MCF 10A (cell line): ENCODE data around the gene RAB1B. TPM values are rescaled to one million over a fixed set of nuclear protein-coding genes. Genes with fewer than 3 reads are reported as not detected.

Experiments
- BruUV-seq: library from RNA; stranded (reverse); fragments of 400-500 nt; replicated peaks from 2 replicates; lab custom pipeline; 2021; lab: Mats Ljungman, UMichigan
- CTCF ChIA-PET: fragments of 300-600 bp; sonication (Branson Sonifier 250); formaldehyde crosslinking; extraction: SDS; loops from one replicate; lab custom pipeline; 2021; ENCODE audit warnings: antibody characterized with exemption, inconsistent platforms; lab: Yijun Ruan, JAX
- POLR2A ChIA-PET: fragments of 300-600, 350-650 bp; sonication (Branson Sonifier 250); formaldehyde crosslinking; extraction: SDS; loops from one replicate; lab custom pipeline; 2020; ENCODE audit warnings: antibody characterized with exemption, inconsistent platforms; lab: Yijun Ruan, JAX
- DNase-seq: peaks from one replicate; pipeline ENCODE4 v3.0.0-alpha.2; 2018; ENCODE audit not compliant: unreplicated experiment
- H3K27ac Mint-ChIP-seq: one replicate; pipeline ENCODE4 v1.8.0; 2022; ENCODE audit warnings: mild to moderate bottlenecking, low read depth, mixed read lengths; ENCODE audit not compliant: unreplicated experiment
- H3K27me3 Mint-ChIP-seq: one replicate; pipeline ENCODE4 v1.8.0; 2022; ENCODE audit warnings: mixed read lengths; ENCODE audit not compliant: insufficient read depth, unreplicated experiment
- H3K36me3 Mint-ChIP-seq: one replicate; pipeline ENCODE4 v1.8.0; 2022; ENCODE audit warnings: mild to moderate bottlenecking, moderate library complexity, mixed read lengths; ENCODE audit not compliant: insufficient read depth, unreplicated experiment
- H3K4me1 Mint-ChIP-seq: one replicate; pipeline ENCODE4 v1.8.0; 2022; ENCODE audit warnings: mixed read lengths; ENCODE audit not compliant: insufficient read depth, unreplicated experiment
- H3K4me3 Mint-ChIP-seq: one replicate; pipeline ENCODE4 v1.8.0; 2022; ENCODE audit warnings: mild to moderate bottlenecking, moderate library complexity, mixed read lengths; ENCODE audit not compliant: unreplicated experiment
- H3K9me3 Mint-ChIP-seq: one replicate; pipeline ENCODE4 v1.8.0; 2022; ENCODE audit warnings: mixed read lengths; ENCODE audit not compliant: unreplicated experiment
- intact Hi-C: fragments of 100-400 bp; cut with micrococcal nuclease; formaldehyde crosslinking; loops from 2 replicates; pipeline ENCODE4 v1.14.1; 2022
- total RNA-seq: library from RNA; stranded (reverse); gene quantifications from 2 replicates; pipeline ENCODE4 v1.2.3, GENCODE V29; 2022
- TF ChIP-seq, protein P1 (sequence below): fragments of 200-600 bp; IDR thresholded peaks from one replicate; pipeline ENCODE4 v1.8.0; 2022; ENCODE audit warnings: antibody characterized with exemption, mild to moderate bottlenecking; ENCODE audit not compliant: unreplicated experiment

Gene RAB1B
- total RNA-seq, 1 experiment from 2014 or later = 87.0 TPM

GRCh38 chr11:66325263-66325671 is 56.8 kb downstream of the RAB1B start:
- Mint-ChIP-seq H3K9me3 (no peaks in the 10 kb centered on the region), H3K36me3 (no peaks in the 10 kb centered on the region), H3K27ac (no peak overlapping the region), H3K4me1 (peaks cover 51% of the 10 kb centered on the region), H3K4me3 (no peak overlapping the region), H3K27me3 (no peaks in the 10 kb centered on the region)
- POLR2A ChIA-PET = interaction anchor here (1.1 to 1.2 kb wide), 2 partner anchors 14 to 20 kb away, joined by 4 to 5 read pairs; partner anchors contain the start of gene BRMS1
- no peak for DNase-seq
- intact Hi-C loops = no loop called here
- TF ChIP-seq, protein P1, sequence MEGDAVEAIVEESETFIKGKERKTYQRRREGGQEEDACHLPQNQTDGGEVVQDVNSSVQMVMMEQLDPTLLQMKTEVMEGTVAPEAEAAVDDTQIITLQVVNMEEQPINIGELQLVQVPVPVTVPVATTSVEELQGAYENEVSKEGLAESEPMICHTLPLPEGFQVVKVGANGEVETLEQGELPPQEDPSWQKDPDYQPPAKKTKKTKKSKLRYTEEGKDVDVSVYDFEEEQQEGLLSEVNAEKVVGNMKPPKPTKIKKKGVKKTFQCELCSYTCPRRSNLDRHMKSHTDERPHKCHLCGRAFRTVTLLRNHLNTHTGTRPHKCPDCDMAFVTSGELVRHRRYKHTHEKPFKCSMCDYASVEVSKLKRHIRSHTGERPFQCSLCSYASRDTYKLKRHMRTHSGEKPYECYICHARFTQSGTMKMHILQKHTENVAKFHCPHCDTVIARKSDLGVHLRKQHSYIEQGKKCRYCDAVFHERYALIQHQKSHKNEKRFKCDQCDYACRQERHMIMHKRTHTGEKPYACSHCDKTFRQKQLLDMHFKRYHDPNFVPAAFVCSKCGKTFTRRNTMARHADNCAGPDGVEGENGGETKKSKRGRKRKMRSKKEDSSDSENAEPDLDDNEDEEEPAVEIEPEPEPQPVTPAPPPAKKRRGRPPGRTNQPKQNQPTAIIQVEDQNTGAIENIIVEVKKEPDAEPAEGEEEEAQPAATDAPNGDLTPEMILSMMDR = no peak
- no TSS peak for BruUV-seq
- CTCF ChIA-PET = interaction anchor here (1.3 kb wide), 1 partner anchor 14 kb away, joined by 6 read pairs; no protein-coding TSS in a partner anchor

- CTCF ChIA-PET = interaction anchor here (0.7 to 1.0 kb wide), 4 partner anchors 14 to 369 kb away, joined by 3 to 6 read pairs (median 4); no protein-coding TSS in a partner anchor
- intact Hi-C loops = no loop called here
- H3K27ac Mint-ChIP-seq = peak overlapping the region; percentile 76
- BruUV-seq = no TSS peak
- no peaks in the 10 kb centered on the region for H3K27me3 Mint-ChIP-seq
- H3K4me1 Mint-ChIP-seq = peaks cover 52% of the 10 kb centered on the region
- TF ChIP-seq, protein P1 = no peak
- no peak overlapping the region for H3K4me3 Mint-ChIP-seq
- DNase-seq = peak; percentile 33
- no peaks in the 10 kb centered on the region for H3K9me3 Mint-ChIP-seq
- POLR2A ChIA-PET = interaction anchor here (0.6 to 1.8 kb wide), 11 partner anchors 8 to 351 kb away, joined by 3 to 20 read pairs (median 4); partner anchors contain the start of genes BRMS1, RIN1 and YIF1A
- H3K36me3 Mint-ChIP-seq = peaks cover 6% of the 10 kb centered on the region
Observed at GRCh38 chr11:66326261-66327111, 58.0 kb downstream of the RAB1B start.

Other genes starting within 250 kb of the RAB1B start
- gene CATSPER1, start 242.2 kb upstream of the RAB1B start, total RNA-seq = 0.61 and 0.79 TPM in 2 replicates
- gene GAL3ST3, start 219.5 kb upstream of the RAB1B start, total RNA-seq = not detected in 2 replicates
- 241 and 317 TPM in 2 replicates for gene SF3B2, start 216.3 kb upstream of the RAB1B start, total RNA-seq
- 32.2 and 33.5 TPM in 2 replicates for gene PACS1, start 198.4 kb upstream of the RAB1B start, total RNA-seq
- gene KLC2, start 10.9 kb upstream of the RAB1B start, total RNA-seq = 51.4 and 73.5 TPM in 2 replicates
- 1.4 and 1.6 TPM in 2 replicates for gene CNIH2, start 9.5 kb downstream of the RAB1B start, total RNA-seq
- 143 and 144 TPM in 2 replicates for gene YIF1A, start 20.5 kb downstream of the RAB1B start, total RNA-seq
- 0.12 TPM in 1 of 2 replicates, not detected in the other for gene TMEM151A, start 23.3 kb downstream of the RAB1B start, total RNA-seq
- not detected in 2 replicates for gene CD248, start 48.4 kb downstream of the RAB1B start, total RNA-seq
- 38.7 and 50.2 TPM in 2 replicates for gene RIN1, start 67.8 kb downstream of the RAB1B start, total RNA-seq
- gene BRMS1, start 76.5 kb downstream of the RAB1B start, total RNA-seq = 53.2 and 55.4 TPM in 2 replicates
- 6.7 and 8.6 TPM in 2 replicates for gene B4GAT1, start 79.0 kb downstream of the RAB1B start, total RNA-seq
- gene SLC29A2, start 103.1 kb downstream of the RAB1B start, total RNA-seq = 3.6 and 7.0 TPM in 2 replicates
- not detected in 2 replicates for gene NPAS4, start 152.4 kb downstream of the RAB1B start, total RNA-seq
- 65.5 and 69.1 TPM in 2 replicates for gene MRPL11, start 170.2 kb downstream of the RAB1B start, total RNA-seq
- gene PELI3, start 198.3 kb downstream of the RAB1B start, total RNA-seq = 5.0 and 6.1 TPM in 2 replicates
- 34.4 and 40.9 TPM in 2 replicates for gene DPP3, start 211.8 kb downstream of the RAB1B start, total RNA-seq
- gene BBS1, start 242.0 kb downstream of the RAB1B start, total RNA-seq = 31.7 and 33.9 TPM in 2 replicates